Measurements from ENCODE around the gene EFCAB5.
A peak's percentile ranks its signal among the peaks of the same experiment; 100 is the strongest.
"Not testable (repeated sequence)": the region's sequence is repeated elsewhere in the genome, so short reads cannot be mapped to it uniquely, and the experiment has no call there.

EFCAB5 gene

GRCh38 chr17:30130121-30130520 is 188.7 kb downstream of the EFCAB5 start:
- no peak for ATAC-seq
- H3K4me1 Mint-ChIP-seq, result peaks cover 7% of the 10 kb centered on the region
- H3K36me3 Mint-ChIP-seq, result peaks cover 99% of the 10 kb centered on the region
- H3K4me3 Mint-ChIP-seq, result no peak overlapping the region
- no peak for DNase-seq (ENCODE audit: low spot score in 2 of 2)
- H3K9me3 Mint-ChIP-seq, result no peaks in the 10 kb centered on the region
- no peak overlapping the region for H3K27ac Mint-ChIP-seq

- H3K27ac Mint-ChIP-seq, result no peak overlapping the region
- no peak for DNase-seq (ENCODE audit: low spot score in 2 of 2)
Observed at GRCh38 chr17:30132615-30133014, 191.2 kb downstream of the EFCAB5 start.

DNA sequence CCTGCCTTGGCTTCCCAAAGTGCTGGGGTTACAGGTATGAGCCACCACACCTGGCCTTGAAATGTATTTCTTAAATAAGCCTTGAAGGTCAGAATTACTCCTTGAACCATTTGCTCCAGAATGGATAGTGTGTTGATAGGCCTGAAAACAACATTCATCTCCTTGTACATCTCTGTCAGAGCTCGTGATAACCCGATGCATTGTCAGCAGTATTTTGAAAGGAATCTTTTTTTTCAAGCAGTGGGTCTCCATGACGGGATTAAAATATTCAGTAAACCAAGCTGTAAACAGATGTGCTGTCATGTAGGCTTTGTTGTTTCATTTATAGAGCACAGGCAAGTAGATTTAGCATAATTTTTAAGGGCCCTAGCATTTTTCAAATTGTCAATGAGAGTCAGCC is 191.8 kb downstream of the EFCAB5 start:
- Mint-ChIP-seq H3K4me1 (peaks cover 5% of the 10 kb centered on the region), H3K4me3 (no peak overlapping the region), H3K36me3 (peaks cover 78% of the 10 kb centered on the region), H3K27ac (no peak overlapping the region), H3K9me3 (no peaks in the 10 kb centered on the region)
- DNase-seq (ENCODE audit: low spot score in 2 of 2) (no peak), ATAC-seq (no peak)

More at GRCh38 chr17:30132615-30133014, 191.2 kb downstream of the EFCAB5 start:
- Mint-ChIP-seq H3K36me3 (peaks cover 84% of the 10 kb centered on the region), H3K4me1 (no peaks in the 10 kb centered on the region), H3K4me3 (no peak overlapping the region), H3K9me3 (no peaks in the 10 kb centered on the region)
- ATAC-seq, result no peak

- H3K9me3 Mint-ChIP-seq, result no peaks in the 10 kb centered on the region
- DNase-seq (ENCODE audit: low spot score in 2 of 2) (no peak), ATAC-seq (no peak)
- H3K4me1 Mint-ChIP-seq, result peaks cover 6% of the 10 kb centered on the region
- H3K36me3 Mint-ChIP-seq, result peaks cover 70% of the 10 kb centered on the region
- H3K27ac Mint-ChIP-seq, result no peak overlapping the region
- no peak overlapping the region for H3K4me3 Mint-ChIP-seq
Observed at GRCh38 chr17:30134551-30134950, 193.1 kb downstream of the EFCAB5 start.

- no peak for ATAC-seq
- Mint-ChIP-seq H3K27ac (no peak overlapping the region), H3K4me1 (peaks cover 6% of the 10 kb centered on the region), H3K9me3 (no peaks in the 10 kb centered on the region), H3K36me3 (peaks cover 48% of the 10 kb centered on the region), H3K4me3 (no peak overlapping the region)
- DNase-seq (ENCODE audit: low spot score in 2 of 2), result no peak
Observed at GRCh38 chr17:30137158-30137557, 195.7 kb downstream of the EFCAB5 start.

DNA sequence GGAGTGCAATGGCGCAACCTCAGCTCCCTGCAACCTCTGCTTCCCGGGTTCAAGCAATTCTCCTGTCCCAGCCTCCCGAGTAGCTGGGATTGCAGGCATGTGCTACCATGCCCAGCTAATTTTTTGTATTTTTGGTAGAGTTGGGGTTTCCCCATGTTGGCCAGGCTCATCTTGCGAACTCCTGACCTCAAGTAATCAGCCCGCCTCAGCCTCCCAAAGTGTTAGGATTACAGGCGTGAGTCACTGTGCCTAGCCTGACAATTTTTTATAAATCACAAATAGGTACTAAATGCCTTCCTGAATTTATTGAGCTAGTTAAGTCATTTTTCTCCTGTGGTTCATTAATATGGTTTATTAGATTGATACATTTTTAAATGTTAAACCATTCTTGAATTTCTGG is 206.4 kb downstream of the EFCAB5 start:
- not testable (repeated sequence) for DNase-seq (ENCODE audit: low spot score in 2 of 2); H3K4me3 Mint-ChIP-seq; H3K9me3 Mint-ChIP-seq
- Mint-ChIP-seq H3K27ac (peak overlapping the region; percentile 19), H3K36me3 (peaks cover 37% of the 10 kb centered on the region), H3K4me1 (peaks cover 12% of the 10 kb centered on the region)
- ATAC-seq, result peak; percentile 45

DNA sequence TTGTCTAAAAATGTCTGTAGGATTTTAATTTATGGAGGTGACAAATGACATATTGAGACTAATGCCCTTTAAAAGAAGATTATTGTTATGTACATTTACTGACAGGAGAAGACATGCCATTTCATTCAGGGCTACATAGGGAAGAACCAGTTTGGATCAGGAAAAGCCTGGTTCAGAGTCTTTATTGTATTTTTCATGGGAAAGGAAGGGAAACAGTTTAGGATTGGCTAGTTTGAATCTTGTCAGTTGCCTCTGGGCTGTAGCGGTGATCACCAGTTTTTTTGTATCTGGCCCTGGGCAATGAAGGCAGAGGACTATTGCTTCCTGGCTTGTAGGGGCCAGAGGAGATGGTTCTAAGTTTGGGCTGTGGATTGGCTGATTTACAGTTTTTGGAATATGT is 206.9 kb downstream of the EFCAB5 start:
- H3K27ac Mint-ChIP-seq, result peak overlapping the region; percentile 19

DNA sequence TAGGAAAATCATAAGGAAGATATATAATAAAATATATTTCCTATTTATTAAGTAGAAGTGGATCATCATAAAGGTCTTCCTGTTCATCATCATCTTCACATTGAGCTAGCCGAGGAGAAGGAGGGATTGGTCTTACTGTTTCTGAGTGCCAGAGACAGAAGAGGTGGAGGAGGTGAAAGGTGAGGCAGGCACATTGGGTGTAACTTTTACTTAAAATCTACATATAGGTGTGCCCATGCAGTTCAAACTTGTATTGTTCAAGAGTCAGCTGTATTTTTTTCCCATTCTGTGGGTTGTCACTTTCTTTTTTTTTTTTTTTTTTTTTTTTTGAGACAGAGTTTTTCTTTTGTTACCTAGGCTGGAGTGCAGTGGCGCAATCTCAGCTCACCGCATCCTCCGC is 210.0 kb downstream of the EFCAB5 start:
- Mint-ChIP-seq H3K4me1 (peaks cover 23% of the 10 kb centered on the region), H3K36me3 (peaks cover 55% of the 10 kb centered on the region), H3K27ac (no peak overlapping the region), H3K9me3 (no peaks in the 10 kb centered on the region), H3K4me3 (no peak overlapping the region)
- no peak for DNase-seq (ENCODE audit: low spot score in 2 of 2)
- ATAC-seq, result no peak

More for the DNA sequence above, 206.9 kb downstream of the EFCAB5 start:
- H3K36me3 Mint-ChIP-seq, result peaks cover 42% of the 10 kb centered on the region
- ATAC-seq, result no peak
- H3K4me3 Mint-ChIP-seq, result no peak overlapping the region
- H3K4me1 Mint-ChIP-seq, result peaks cover 15% of the 10 kb centered on the region
- no peak for DNase-seq (ENCODE audit: low spot score in 2 of 2)
- H3K9me3 Mint-ChIP-seq, result no peaks in the 10 kb centered on the region

- Mint-ChIP-seq H3K9me3 (no peaks in the 10 kb centered on the region), H3K4me1 (peaks cover 24% of the 10 kb centered on the region), H3K27ac (peak overlapping the region; percentile 6), H3K36me3 (peaks cover 74% of the 10 kb centered on the region), H3K4me3 (no peak overlapping the region)
- ATAC-seq (no peak), DNase-seq (ENCODE audit: low spot score in 2 of 2) (no peak)
Observed at GRCh38 chr17:30153463-30153862, 212.0 kb downstream of the EFCAB5 start.

GRCh38 chr17:30155389-30155788 is 214.0 kb downstream of the EFCAB5 start:
- Mint-ChIP-seq H3K27ac (no peak overlapping the region), H3K36me3 (peaks cover 81% of the 10 kb centered on the region), H3K4me1 (peaks cover 41% of the 10 kb centered on the region), H3K9me3 (no peaks in the 10 kb centered on the region), H3K4me3 (no peak overlapping the region)
- DNase-seq (ENCODE audit: low spot score in 2 of 2), result no peak
- ATAC-seq, result no peak

Measured in stimulated activated effector memory CD8-positive, alpha-beta T cell treated with anti-CD3 and anti-CD28 coated beads, Interleukin-12 subunit alpha, Interleukin-12 subunit beta, amount 100 ng/mL, for 72 hours (primary cell).